Right kidney (tissue), 1 donor: ENCODE data around the gene FCHSD2.
"Not testable (repeated sequence)": the region's sequence is repeated elsewhere in the genome, so short reads cannot be mapped to it uniquely, and the experiment has no call there.

Experiments used
- DNase-seq: peaks from one replicate; pipeline ENCODE4 v3.0.0-alpha.2; 2016

FCHSD2 gene

DNA sequence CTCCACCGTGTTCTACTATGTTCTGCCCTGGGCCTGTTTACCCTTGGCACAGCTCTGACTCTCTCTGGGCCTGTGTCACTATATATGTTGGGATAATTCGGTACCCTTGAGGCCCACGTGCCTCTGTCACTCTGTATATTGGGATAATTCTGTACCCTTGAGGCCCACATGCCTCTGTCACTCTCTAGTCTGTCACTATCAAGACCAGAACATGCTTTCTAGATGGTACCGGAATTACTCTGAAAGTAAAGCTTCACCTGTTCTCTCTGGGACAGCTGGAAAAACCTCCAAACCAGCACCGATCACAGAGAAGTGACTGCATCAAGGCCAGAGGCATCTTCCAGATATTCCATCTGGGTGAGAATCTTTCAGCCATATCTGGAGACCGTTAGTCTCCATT is 9.3 kb upstream of the FCHSD2 start:
- DNase-seq: no peak

DNA sequence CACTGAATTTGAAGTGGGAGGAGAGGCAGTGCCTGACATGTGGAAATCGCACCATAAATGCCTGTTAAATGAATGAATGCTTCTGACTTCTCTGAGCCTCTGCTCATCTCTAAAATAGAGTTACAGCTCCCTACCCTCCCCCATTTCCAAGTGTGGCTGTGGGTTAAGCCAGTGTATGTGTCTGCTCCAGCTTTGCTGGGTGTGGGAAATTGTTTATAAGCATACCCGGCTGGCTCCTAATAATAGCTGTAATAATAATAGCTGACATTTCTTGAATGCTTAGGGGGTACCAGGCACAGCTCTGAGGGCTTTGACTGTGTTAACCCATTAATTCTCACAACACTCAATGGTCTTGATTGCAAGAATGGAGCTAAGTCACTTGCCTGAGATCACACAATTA is 7.0 kb upstream of the FCHSD2 start:
- no peak for DNase-seq

DNA sequence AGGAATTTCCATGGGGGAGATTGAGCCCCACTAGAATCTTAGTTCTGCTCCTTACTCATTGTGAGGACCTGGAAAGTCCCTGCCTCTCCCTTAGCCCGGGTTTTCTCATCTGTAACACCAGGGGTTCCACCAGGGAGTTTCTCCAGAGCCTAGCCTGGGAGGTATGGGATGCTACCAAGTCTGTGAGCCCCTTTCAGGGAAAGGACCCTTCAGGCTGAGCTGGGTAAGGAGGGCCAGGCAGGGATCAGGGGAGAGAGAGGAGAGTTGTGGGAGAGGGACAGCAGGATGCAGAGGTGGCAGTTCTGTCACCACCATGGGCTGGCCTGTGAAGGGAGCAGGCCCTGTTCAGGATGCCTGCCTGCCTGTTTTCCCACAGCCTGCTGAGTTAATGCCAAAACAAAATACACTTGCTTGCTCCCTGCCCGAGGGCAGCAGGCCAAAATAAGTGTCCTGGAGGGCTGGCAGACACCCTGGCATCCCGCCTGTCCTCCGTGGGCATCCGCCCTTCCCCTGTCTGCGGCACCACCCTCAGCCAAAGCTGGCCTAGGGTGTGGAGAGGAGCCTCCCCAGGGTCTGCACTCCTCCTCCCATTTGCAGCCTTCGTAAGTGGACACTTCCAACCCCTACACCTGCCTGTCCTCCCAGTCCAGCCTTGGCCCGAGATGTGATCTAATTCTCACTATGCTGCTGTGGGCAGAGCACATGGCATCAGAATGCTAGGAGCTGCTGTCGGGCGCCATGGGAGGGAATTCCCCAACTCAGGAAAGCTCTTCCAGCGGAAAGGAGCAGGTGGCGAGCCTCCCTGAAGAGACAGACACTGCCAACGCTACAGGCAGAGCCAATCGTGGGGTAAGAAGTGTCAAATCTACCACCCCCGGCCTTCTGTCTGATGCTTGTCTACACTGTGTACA is 5.9 kb upstream of the FCHSD2 start:
- DNase-seq: no peak

DNA sequence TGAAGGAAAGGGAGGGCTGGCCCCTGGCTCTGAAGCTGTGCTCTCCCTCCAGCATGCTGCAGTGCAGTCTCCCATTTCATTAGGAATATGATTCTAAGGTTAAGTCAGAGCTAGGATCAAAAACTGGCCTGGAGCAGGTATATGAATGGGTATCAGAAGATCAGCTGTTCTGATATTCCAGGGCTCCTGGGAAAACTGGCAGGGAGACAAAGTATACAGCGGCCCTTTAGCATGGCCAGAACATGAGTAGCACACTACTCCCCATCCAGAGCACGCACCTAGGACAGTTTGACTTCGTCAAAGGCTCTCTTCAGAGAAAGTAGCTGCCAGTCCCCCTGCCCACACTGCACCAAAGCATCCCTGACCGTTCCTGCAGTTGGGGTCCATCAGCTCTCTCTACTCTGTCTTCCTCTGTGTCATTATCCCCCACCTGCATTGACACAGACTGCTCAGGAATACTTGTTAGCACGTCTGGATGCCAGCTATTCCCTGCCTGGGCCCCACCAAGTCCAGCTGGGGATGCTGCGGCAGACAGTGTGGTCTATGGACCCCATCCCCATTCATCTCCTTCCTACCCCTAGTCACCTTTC is 4.0 kb upstream of the FCHSD2 start:
- no peak for DNase-seq

DNA sequence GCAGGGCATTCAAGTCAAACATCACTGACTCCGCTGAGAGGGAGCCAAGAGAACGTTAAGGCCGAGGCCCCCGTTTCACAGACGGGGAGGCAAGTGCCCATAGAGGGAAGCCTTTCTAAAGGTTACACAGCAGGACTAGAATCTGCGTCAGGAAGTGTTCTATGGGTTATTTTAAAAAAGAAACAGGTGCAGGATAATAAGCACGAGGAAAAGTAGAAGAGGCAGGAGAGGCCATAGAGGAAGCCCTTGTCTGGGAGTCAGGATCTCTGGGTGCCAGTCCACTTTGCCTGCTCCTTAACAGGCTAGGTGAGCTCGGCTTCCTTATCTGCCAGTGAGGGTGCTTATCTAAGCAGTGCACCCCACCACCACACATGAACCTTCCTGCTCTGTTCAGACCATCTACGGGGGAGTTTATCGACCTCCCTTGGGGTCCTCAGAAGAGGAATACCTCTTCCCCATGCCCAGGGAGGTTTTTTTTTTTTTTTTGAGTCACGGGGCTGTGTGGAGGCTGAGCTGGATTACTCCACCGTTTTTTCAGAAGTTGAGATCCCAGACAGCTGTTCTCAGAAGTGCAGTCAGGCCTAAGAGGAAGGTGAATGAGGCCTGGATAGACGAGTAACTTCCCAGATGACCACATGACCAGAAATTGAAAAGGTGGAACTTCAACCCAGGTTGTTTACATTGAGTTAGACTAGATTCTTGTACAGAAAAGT is 1.2 kb upstream of the FCHSD2 start:
- peak; percentile 84 for DNase-seq

DNA sequence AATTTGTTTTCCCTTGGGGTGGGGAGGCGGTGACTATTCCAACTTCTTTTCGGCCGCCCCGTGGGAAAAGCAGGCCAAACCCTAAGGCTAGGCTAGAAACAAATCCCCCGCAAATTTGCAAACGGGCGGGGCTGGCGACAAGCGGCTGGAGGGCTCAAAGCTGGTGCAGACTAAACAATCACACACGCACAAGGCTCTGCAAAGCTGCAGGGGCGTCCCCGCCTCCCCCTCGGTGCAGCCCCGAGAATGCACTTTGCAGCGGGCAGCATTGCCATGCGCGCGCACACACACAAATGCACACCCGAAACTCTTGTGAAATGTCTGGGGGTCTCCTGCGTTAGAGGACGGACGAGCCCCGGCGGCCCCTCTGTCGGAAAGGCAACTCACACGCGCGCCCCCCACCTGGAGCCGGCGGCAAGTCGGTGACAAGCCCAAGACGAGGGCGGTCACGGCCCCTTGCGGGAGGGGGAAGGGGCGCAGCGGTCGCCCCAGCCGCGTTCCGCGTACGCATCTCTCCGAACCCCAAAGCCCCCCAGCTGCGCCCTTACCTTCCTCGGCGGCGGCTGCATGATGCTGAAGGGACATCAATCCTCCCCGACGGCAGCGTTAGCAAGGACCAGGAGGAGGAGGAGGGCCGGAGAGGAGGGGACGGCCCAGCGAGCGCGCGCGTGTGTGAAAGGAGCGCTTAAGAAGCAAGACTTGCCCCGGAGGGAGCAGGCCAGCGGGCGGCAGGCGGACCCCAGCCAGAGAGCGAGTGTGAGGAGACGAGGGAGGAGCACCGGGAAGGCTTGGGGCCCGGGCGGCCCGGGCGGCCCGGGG is 600 bp downstream of the FCHSD2 start:
- peak; percentile 92 for DNase-seq

DNA sequence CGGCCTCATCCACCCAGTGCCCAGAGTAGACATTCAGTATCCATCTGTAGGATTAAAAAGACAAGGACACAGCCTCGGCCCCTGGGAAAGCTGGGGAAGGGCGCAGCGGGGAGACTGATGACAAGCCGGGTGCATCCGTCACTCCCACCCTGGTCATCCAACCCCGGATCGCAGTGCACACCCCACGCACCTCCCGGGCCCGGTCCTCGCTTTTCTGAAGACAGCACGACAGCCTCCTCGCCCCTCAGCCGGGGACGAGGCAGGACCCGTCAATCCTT is 1.1 kb downstream of the FCHSD2 start:
- DNase-seq: no peak

DNA sequence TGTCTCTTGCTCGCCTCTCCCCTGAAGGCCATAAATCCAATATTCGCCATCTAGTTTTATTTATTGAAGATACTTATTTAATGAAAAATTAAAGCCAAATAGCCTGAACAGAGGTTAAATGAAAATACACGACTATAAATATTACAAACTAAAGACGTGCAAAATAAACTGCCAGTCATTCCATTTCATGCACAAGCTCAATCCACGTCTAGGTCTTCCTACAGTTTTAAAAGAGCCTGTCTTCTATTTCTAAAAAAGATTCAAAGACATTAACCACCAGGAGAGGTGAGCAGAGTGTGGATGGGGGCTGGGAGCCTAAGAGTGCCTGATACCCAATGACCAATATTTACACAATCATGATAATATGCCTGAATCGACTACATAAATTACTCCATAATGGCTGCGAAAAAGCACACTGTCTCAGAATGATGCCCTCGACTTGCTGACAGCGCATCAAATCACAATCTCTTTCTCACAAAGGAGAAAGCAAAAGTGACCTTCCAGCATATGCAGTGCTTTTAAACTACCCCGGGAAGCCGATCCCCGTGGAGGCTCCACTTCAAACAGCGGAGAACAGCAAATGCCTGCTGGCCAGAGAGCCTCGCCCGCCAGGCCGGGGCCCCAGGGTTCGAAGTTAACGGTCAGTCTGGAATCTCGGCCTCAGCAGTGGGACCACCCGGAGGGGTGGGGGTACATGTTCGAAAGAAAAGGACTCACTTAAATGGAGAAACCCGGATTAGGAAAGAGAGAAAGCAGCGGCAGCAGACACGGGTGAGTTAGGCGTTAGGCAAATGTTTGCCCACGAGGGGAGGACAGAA is 1.7 kb downstream of the FCHSD2 start:
- peak; percentile 66 for DNase-seq

DNA sequence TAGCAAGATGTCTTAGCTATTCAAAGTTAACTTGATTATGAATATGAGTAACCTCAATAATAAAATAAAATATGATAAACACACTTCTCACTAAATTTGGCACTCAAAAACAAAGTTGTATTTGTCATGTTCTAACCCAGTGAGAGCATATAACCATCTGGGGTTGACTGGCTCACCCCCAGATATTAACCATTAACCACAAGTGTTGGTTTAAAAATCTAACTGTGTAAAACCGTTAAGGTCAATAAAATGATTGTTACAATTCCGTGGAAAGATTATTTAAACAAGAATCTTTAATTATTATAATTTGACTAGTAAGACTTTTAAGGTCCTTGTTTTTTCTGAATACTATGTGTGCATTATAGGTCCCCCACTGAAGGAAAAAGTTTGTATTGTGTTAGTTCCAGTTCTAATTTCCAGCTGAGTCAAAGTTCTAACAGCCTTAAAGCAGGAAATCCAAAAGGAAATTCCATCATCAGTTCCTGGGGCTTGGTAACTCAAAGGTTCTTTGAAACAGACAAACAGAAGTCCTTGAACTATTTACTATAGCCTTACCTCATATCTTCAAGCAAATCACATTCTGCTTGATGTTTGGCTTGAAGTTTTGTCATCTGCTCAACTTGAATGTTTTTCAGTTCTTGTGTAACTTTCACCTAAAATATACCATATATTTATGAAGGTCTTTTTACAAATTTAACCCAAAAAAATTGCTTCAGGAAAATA is 2.5 kb downstream of the FCHSD2 start:
- no peak for DNase-seq

DNA sequence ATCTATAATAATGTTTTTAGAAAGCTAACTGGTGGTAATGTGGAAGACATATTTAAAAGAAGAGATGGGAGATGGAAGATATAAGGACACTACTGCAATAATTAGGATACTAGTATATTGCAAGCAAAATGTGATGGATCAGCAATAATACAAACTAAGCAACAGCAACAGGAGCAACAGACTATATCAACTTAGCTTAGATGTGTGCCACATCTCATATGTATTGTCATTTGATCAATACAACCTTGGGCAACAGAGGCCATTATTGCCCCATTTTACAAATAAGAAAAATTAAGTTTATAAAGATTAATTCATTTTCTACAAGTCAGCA is 4.2 kb downstream of the FCHSD2 start:
- no peak for DNase-seq

DNA sequence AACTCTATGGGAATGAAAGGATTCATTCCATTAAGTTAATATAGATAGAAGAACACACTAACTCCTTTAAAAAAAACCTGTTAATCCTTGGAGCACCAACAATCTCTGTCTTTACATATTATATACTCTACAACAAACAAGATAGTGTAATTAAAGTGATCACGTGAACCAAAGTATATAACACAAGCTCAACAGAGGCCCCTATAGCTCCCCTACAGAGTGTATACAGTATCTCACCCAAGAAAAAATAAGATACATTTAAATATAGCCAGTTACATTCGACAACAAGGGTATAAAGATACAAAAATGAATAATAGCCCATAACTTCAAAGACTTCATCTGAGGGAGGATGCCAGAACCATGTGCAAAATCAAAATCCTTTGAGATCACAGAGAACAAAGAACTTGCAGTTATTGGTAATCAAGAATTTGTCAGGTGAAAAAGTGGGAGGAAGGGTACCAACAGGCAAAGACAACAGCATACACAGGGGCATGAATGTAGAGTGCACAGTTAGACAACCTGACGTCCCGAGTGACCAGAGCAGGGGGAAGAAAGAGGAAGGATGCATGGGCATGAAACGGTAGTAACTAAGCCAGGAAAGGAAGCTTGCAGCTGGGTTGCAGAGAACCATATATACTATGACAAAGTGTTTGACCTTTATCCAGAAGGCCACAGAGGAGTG is 4.7 kb downstream of the FCHSD2 start:
- no peak for DNase-seq

DNA sequence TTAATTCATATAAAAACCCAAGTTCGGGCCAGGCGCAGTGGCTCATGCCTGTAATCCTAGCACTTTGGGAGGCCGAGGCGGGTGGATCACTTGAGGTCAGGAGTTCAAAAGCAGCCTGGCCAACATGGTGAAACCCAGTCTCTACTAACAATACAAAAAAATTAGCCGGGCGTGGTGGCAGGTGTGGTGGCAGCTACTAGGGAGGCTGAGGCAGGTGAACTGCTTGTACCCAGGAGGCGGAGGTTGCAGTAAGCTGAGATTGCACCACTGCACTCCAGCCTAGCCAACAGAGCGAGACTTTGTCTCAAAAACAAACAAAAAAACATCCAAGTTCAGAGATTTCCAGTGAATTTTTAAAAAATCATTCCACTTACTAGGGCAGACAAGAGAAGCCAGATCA is 5.4 kb downstream of the FCHSD2 start:
- not testable (repeated sequence) for DNase-seq

DNA sequence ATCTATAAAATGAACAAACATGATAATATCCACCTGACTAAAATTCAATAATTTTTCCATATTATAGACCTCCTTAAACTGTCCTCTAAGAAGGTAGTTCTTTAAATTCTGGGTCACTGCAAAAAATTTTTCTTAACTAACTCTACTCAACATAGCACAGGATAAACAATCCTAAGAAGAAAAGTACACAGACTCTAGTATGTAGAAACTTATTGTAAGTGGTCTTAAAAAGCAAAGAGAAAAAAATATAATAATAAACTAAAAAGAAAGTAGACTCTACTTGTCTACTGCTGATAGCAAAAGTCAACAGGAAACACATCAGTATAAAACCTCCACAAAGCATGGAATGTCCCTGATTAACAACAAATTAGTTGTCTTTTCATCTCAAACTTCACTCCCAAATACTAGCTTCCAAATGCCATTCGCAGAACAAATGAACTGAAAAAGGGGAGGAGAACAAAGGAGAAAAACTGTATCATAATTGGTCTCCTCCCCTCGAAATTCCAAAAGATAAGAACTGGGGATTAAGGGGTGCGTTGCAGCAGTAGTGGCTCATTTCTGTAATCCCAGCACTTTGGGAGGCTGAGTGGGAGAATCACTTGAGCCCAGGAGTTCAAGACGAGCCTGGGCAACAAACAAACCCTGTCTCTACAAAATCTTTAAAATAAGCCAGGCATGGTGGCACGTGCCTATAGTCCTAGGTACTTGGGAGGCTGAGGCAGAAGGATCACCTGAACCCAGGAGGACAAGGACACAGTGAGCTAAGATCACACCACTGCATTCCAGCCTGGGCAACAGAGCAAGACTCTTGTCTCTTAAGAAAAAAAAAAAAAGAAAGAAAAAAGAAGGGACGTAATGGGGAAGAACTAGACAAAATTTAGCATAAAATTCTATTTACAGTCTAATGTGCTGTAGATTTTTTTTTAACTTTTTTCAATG is 6.5 kb downstream of the FCHSD2 start:
- no peak for DNase-seq

DNA sequence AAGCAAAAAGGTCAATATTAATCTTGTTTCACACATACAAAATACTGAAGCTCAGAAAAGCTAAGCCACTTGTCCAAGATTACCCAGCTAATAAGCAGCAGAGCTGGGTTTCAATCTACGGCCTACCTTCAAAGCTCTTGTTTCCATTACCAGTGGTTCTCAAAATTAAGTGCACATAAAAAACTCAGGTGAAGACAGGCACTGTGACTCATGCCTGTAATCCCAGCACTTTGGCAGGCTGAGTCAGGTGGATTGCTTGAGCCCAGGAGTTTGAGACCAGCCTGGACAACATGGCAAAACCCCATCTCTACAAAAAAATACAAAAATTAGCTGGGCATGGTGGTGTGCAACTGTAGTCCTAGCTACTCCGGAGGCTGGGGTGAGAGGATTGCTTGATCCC is 9.8 kb downstream of the FCHSD2 start:
- not testable (repeated sequence) for DNase-seq

DNA sequence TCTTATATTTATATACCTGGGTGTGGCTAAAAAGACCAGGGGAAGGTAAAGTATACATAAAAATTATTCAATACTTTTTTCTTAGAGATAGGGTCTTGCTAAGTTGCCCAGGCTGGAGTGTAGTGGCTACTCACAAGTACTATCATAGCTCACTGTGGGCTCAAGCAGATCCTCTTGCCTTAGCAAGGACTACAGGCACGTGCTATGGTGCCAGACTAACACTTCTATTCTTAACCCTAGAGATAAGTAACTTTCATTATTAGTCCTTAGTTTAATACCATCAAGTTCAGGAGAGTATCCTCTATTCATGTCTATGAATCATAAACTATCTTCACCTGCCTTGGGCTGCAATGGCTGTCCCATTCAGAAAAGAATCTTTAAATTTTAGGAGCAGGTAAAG is 11.9 kb downstream of the FCHSD2 start:
- DNase-seq: no peak

DNA sequence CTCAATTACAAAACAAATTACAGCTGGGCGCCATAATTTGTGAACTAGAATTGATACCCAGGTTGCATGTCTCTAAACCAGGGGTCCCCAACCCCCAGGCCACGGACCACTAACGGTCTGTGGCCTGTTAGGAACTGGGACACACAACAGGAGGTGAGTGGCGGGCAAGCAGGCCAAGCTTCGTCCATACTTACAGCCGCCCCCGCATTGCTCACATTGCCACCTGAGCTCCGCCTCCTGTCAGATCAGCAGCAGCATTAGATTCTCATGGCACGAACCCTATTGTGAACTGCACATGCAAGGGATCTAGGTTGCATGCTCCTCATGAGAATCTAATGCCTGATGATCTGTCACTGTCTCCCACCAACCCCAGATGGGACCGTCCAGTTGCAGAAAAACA is 12.9 kb downstream of the FCHSD2 start:
- DNase-seq: no peak

DNA sequence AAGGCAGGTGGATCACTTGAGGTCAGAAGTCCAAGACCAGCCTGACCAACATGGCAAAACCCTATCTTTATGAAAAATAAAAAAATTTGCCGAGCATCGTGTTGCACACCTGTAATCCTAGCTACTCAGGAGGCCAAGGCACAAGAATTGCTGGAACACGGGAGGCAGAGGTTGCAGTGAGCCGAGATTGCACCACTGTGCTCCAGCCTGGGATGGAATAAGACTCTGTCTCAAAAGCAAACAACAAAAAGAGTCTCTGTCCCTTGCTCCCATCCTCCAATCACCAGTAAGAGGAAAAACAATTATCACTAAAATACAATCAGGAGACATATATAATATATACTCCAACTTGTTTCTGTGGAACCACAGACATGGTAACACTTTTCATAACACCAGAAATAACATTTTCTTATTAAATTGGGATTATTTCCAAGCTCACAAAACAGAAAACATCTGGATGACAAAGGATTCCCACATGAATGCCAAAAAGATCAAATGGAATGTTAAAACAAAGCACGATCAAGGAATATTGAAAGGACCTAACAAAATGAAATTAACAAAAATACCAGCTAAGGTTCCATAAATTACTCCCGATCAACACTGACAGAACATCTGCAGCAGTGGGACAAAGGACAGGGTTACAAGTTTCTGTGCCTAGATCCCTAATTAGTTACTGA is 15.2 kb downstream of the FCHSD2 start:
- DNase-seq: no peak

DNA sequence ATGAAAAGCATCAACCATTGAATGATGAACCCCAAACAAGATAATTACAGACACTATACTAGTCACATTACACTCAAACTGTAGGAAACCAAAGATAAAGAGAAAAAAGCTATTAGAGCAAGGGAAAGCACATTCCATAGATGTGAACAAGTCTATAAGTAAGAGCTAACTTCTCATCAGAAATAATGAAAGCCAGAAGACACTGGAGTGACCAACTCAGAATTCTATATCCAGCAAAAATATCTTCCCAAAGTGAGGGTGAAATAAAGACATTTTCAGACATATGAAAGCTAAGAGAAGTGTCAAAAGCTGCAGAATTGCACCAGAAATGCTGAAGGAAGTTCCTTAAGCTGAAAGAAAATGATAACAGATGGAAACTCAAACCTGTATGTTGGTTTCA is 17.3 kb downstream of the FCHSD2 start:
- DNase-seq: no peak

DNA sequence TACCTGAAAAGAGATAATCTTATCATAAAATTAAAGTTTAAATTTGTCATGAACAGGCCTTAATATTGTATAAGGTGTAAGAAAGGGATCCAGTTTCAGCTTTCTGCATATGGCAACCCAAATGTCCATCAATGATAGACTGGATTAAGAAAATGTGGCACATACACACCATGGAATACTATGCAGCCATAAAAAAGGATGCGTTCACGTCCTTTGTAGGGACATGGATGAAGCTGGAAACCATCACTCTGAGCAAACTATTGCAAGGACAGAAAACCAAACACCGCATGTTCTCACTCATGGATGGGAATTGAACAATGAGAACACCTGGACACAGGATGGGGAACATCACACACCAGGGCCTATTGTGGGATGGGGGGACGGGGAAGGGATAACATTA is 18.2 kb downstream of the FCHSD2 start:
- DNase-seq: not testable (repeated sequence)
